HepG2 (cell line): ENCODE measurements around the gene RTBDN. TPM values are rescaled to one million over a fixed set of nuclear protein-coding genes. Genes with fewer than 3 reads are reported as not detected.
A peak's percentile ranks its signal among the peaks of the same experiment; 100 is the strongest.

ENCODE experiments used
- KDM6A ChIP-seq: IDR thresholded peaks from 2 replicates; pipeline ENCODE4 v1.6.1; 2016; ENCODE audit warnings: low read depth
- RARG ChIP-seq: sonication (generic); formaldehyde crosslinking; IDR thresholded peaks from 2 replicates; pipeline ENCODE4 v1.4.0; 2020; ENCODE audit warnings: low read depth, mild to moderate bottlenecking, missing genetic modification reagents
- SALL1 ChIP-seq: sonication (generic); formaldehyde crosslinking; IDR thresholded peaks from 2 replicates; pipeline ENCODE4 v1.8.0; 2022; ENCODE audit warnings: mild to moderate bottlenecking, missing genetic modification reagents
- SATB2 ChIP-seq: sonication (generic); formaldehyde crosslinking; IDR thresholded peaks from 2 replicates; pipeline ENCODE4 v1.5.0; 2020; ENCODE audit warnings: missing genetic modification reagents
- TAF1 ChIP-seq: sonication (generic); formaldehyde crosslinking; IDR thresholded peaks from 2 replicates; pipeline ENCODE4 v1.4.0; 2020; ENCODE audit warnings: missing genetic modification reagents
- THAP11 ChIP-seq: IDR thresholded peaks from 2 replicates; pipeline ENCODE4 v1.6.1; 2016; ENCODE audit warnings: missing biosample characterization, missing genetic modification reagents
- ZMYM4 ChIP-seq: sonication (generic); formaldehyde crosslinking; IDR thresholded peaks from 2 replicates; pipeline ENCODE4 v1.8.1; 2023; ENCODE audit warnings: mild to moderate bottlenecking, missing genetic modification reagents
- ZNF235 ChIP-seq: sonication (generic); formaldehyde crosslinking; IDR thresholded peaks from 2 replicates; pipeline ENCODE4 v1.8.1; 2023; ENCODE audit warnings: mild to moderate bottlenecking, missing genetic modification reagents, borderline replicate concordance
- ZNF564 ChIP-seq: sonication (generic); formaldehyde crosslinking; IDR thresholded peaks from 2 replicates; pipeline ENCODE4 v1.8.1; 2023; ENCODE audit warnings: mild to moderate bottlenecking, missing genetic modification reagents
- ZNF670 ChIP-seq: sonication (generic); formaldehyde crosslinking; IDR thresholded peaks from 2 replicates; pipeline ENCODE4 v1.8.0; 2022; ENCODE audit warnings: mild to moderate bottlenecking, missing genetic modification reagents, borderline replicate concordance
- ZNF703 ChIP-seq: sonication (generic); formaldehyde crosslinking; IDR thresholded peaks from 2 replicates; pipeline ENCODE4 v1.5.1; 2020; ENCODE audit warnings: missing genetic modification reagents, mild to moderate bottlenecking, moderate library complexity, borderline replicate concordance
- ZNF709 ChIP-seq: sonication (generic); formaldehyde crosslinking; IDR thresholded peaks from 2 replicates; pipeline ENCODE4 v1.5.0; 2020; ENCODE audit warnings: mild to moderate bottlenecking, missing genetic modification reagents
- polyA plus RNA-seq, 8 experiments: library from polyadenylated mRNA; depleted of rRNA in 3 of 8; stranded (reverse) in 7 of 8; unstranded in 1 of 8; fragments of >200 nt; fragmentation: Illumina TruSeq in 4 of 8; extraction: Trizol in 4 of 8; gene quantifications; 2 replicates each; pipeline versions ENCODE4 v1.2.1 to v1.2.3, GENCODE V29; 2011 to 2016; ENCODE audit warnings: low read depth in 4 of 8, missing spikeins in 1 of 8, mixed read lengths in 1 of 8; ENCODE audit not compliant: insufficient read depth in 1 of 8
- total RNA-seq, 5 experiments: library from RNA; depleted of rRNA; stranded (reverse); fragments of >200 nt; fragmentation: Illumina TruSeq; extraction: Trizol; gene quantifications; 2 replicates each; pipeline ENCODE4 v1.2.3, GENCODE V29; 2016; ENCODE audit warnings: low read depth in 1 of 5
- TF ChIP-seq, protein P1 (sequence below): sonication (generic); formaldehyde crosslinking; IDR thresholded peaks from 2 replicates; pipeline ENCODE4 v1.4.0; 2020; ENCODE audit warnings: missing genetic modification reagents
- TF ChIP-seq, protein P2 (sequence below): sonication (generic); formaldehyde crosslinking; IDR thresholded peaks from 2 replicates; pipeline ENCODE4 v1.4.0; 2020; ENCODE audit warnings: missing genetic modification reagents, mild to moderate bottlenecking, borderline replicate concordance
- TF ChIP-seq, protein P3 (sequence below): sonication (generic); formaldehyde crosslinking; IDR thresholded peaks from 2 replicates; pipeline ENCODE4 v1.4.0; 2020; ENCODE audit warnings: missing genetic modification reagents, borderline replicate concordance
- TF ChIP-seq, protein P4 (sequence below): sonication (generic); formaldehyde crosslinking; IDR thresholded peaks from 2 replicates; pipeline ENCODE4 v1.5.0; 2020; ENCODE audit warnings: mild to moderate bottlenecking, low read depth, missing genetic modification reagents, borderline replicate concordance
- TF ChIP-seq, protein P5 (sequence below): sonication (generic); formaldehyde crosslinking; IDR thresholded peaks from 2 replicates; pipeline ENCODE4 v1.4.0; 2020; ENCODE audit warnings: missing genetic modification reagents, borderline replicate concordance

RTBDN gene
- total and polyA plus RNA-seq, 2 of the 13 experiments (the other 11 are each of a cell fraction or from before 2014, with no cell fraction given) = 0.27 to 0.48 TPM

DNA sequence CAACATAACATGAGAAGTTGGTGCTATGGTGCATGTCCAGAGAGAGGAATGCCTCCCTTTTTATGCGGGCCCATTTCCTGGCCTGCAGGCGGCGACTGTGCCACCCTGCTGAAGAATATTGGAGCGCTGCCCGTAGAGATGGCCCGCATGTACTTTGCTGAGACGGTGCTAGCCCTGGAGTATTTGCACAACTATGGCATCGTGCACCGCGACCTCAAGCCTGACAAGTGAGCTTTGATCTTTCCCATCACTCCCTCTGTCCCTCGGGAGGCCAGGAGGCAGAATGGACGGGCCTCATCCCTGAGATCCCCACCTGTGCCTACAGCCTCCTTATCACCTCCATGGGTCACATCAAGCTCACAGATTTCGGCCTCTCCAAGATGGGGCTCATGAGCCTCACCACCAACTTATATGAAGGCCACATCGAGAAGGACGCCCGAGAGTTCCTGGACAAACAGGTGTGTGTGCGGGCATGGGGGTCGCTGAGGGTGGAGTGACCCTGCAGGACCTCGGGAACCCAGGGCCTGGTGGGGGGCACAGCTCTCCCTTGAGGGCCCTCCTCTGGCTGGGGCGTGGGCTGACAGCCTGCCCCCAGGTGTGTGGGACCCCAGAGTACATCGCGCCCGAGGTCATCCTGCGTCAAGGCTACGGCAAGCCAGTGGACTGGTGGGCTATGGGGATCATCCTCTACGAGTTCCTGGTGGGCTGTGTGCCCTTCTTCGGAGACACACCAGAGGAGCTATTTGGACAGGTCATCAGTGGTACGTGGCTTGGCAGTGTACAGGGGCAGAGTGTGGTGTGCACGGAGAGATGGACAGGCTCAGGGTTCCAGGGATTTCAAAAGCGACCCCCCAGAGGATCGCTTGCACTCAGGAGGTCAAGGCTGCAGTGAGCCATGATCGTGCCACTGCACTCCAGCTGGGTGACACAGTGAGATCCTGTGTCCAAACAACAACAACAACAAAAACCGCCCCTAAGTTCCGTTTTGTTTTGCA lies 30.6 kb upstream of the RTBDN start (continued):
- TF ChIP-seq SATB2 (no peak), ZMYM4 (peak; percentile 35; the same call in 1 of the 2 replicates), RARG (CRISPR knock-in tag) (no peak), ZNF670 (CRISPR knock-in tag) (no peak; the same call in 1 of the 2 replicates), THAP11 (CRISPR knock-in tag) (peak; percentile 73), SALL1 (CRISPR knock-in tag) (peak; percentile 65; the same call in 1 of the 2 replicates), KDM6A (CRISPR knock-in tag) (peak; percentile 38; the same call in 1 of the 2 replicates), ZNF703 (no peak), ZNF235 (CRISPR knock-in tag) (no peak), ZNF709 (no peak), TAF1 (no peak; the same call in 1 of the 2 replicates), ZNF564 (CRISPR knock-in tag) (no peak)
- TF ChIP-seq, protein P1, sequence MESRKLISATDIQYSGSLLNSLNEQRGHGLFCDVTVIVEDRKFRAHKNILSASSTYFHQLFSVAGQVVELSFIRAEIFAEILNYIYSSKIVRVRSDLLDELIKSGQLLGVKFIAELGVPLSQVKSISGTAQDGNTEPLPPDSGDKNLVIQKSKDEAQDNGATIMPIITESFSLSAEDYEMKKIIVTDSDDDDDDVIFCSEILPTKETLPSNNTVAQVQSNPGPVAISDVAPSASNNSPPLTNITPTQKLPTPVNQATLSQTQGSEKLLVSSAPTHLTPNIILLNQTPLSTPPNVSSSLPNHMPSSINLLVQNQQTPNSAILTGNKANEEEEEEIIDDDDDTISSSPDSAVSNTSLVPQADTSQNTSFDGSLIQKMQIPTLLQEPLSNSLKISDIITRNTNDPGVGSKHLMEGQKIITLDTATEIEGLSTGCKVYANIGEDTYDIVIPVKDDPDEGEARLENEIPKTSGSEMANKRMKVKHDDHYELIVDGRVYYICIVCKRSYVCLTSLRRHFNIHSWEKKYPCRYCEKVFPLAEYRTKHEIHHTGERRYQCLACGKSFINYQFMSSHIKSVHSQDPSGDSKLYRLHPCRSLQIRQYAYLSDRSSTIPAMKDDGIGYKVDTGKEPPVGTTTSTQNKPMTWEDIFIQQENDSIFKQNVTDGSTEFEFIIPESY = no peak
- TF ChIP-seq, protein P2, sequence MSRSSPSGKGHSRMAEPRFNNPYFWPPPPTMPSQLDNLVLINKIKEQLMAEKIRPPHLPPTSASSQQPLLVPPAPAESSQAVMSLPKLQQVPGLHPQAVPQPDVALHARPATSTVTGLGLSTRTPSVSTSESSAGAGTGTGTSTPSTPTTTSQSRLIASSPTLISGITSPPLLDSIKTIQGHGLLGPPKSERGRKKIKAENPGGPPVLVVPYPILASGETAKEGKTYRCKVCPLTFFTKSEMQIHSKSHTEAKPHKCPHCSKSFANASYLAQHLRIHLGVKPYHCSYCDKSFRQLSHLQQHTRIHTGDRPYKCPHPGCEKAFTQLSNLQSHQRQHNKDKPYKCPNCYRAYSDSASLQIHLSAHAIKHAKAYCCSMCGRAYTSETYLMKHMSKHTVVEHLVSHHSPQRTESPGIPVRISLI = no peak; the same call in 1 of the 2 replicates
- TF ChIP-seq, protein P3, sequence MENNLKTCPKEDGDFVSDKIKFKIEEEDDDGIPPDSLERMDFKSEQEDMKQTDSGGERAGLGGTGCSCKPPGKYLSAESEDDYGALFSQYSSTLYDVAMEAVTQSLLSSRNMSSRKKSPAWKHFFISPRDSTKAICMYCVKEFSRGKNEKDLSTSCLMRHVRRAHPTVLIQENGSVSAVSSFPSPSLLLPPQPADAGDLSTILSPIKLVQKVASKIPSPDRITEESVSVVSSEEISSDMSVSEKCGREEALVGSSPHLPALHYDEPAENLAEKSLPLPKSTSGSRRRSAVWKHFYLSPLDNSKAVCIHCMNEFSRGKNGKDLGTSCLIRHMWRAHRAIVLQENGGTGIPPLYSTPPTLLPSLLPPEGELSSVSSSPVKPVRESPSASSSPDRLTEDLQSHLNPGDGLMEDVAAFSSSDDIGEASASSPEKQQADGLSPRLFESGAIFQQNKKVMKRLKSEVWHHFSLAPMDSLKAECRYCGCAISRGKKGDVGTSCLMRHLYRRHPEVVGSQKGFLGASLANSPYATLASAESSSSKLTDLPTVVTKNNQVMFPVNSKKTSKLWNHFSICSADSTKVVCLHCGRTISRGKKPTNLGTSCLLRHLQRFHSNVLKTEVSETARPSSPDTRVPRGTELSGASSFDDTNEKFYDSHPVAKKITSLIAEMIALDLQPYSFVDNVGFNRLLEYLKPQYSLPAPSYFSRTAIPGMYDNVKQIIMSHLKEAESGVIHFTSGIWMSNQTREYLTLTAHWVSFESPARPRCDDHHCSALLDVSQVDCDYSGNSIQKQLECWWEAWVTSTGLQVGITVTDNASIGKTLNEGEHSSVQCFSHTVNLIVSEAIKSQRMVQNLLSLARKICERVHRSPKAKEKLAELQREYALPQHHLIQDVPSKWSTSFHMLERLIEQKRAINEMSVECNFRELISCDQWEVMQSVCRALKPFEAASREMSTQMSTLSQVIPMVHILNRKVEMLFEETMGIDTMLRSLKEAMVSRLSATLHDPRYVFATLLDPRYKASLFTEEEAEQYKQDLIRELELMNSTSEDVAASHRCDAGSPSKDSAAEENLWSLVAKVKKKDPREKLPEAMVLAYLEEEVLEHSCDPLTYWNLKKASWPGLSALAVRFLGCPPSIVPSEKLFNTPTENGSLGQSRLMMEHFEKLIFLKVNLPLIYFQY (CRISPR knock-in tag) = no peak
- TF ChIP-seq, protein P4, sequence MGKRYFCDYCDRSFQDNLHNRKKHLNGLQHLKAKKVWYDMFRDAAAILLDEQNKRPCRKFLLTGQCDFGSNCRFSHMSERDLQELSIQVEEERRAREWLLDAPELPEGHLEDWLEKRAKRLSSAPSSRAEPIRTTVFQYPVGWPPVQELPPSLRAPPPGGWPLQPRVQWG = no peak
- TF ChIP-seq, protein P5, sequence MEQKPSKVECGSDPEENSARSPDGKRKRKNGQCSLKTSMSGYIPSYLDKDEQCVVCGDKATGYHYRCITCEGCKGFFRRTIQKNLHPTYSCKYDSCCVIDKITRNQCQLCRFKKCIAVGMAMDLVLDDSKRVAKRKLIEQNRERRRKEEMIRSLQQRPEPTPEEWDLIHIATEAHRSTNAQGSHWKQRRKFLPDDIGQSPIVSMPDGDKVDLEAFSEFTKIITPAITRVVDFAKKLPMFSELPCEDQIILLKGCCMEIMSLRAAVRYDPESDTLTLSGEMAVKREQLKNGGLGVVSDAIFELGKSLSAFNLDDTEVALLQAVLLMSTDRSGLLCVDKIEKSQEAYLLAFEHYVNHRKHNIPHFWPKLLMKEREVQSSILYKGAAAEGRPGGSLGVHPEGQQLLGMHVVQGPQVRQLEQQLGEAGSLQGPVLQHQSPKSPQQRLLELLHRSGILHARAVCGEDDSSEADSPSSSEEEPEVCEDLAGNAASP (CRISPR knock-in tag) = peak; percentile 51; the same call in 1 of the 2 replicates
